Keratinocyte (primary cell): ENCODE results near the gene SERPINE2. TPM values are rescaled to one million over a fixed set of nuclear protein-coding genes. Genes with fewer than 3 reads are reported as not detected.

Source experiments
- DNase-seq: peaks from one replicate; pipeline ENCODE4 v3.0.0-alpha.2; 2011; ENCODE audit warnings: low read depth, missing footprints, low spot score
- FAIRE-seq: peaks from 2 replicates; lab custom pipeline; 2011; peaks lifted over from hg19 to GRCh38; lab: Jason Lieb, UNC
- H2AFZ ChIP-seq: 2 replicates; pipeline ENCODE4 v1.6.0; 2012; ENCODE audit warnings: low read length, control low read depth, inconsistent platforms; ENCODE audit not compliant: control insufficient read depth
- H3K27ac ChIP-seq: 2 replicates; pipeline ENCODE4 v1.5.1; 2011; ENCODE audit warnings: low read length; ENCODE audit not compliant: control insufficient read depth, insufficient read depth
- H3K27me3 ChIP-seq: 3 replicates; pipeline ENCODE4 v1.6.0; 2011; ENCODE audit warnings: low read length; ENCODE audit not compliant: control insufficient read depth, insufficient read depth; ENCODE audit errors: extremely low read depth
- H3K36me3 ChIP-seq, 2 experiments: 2 replicates in 1 of 2; 3 replicates in 1 of 2; pipeline ENCODE4 v1.5.1; 2011; ENCODE audit warnings: low read length in 2 of 2, mild to moderate bottlenecking in 1 of 2; ENCODE audit not compliant: control insufficient read depth in 2 of 2, insufficient read depth in 2 of 2; ENCODE audit errors: extremely low read depth in 1 of 2
- H3K4me1 ChIP-seq: 3 replicates; pipeline ENCODE4 v1.5.1; 2011; ENCODE audit warnings: low read length; ENCODE audit not compliant: control insufficient read depth, insufficient read depth; ENCODE audit errors: extremely low read depth
- H3K4me2 ChIP-seq: 3 replicates; pipeline ENCODE4 v1.6.0; 2011; ENCODE audit warnings: low read depth, low read length; ENCODE audit not compliant: control insufficient read depth, insufficient read depth; ENCODE audit errors: extremely low read depth
- H3K4me3 ChIP-seq, 3 experiments: fragments of 200-600 bp in 1 of 3; sonication (generic) in 1 of 3; 2 replicates in 2 of 3; 3 replicates in 1 of 3; pipeline ENCODE4 v1.5.1; 2011 to 2016; ENCODE audit warnings: low read length in 3 of 3, mild to moderate bottlenecking in 3 of 3, control low read depth in 2 of 3, inconsistent platforms in 1 of 3, low read depth in 1 of 3, mixed read lengths in 1 of 3, mixed run types in 1 of 3, moderate library complexity in 1 of 3; ENCODE audit not compliant: control insufficient read depth in 2 of 3, insufficient read depth in 2 of 3; ENCODE audit errors: extremely low read depth in 1 of 3
- H3K79me2 ChIP-seq: 2 replicates; pipeline ENCODE4 v1.6.0; 2012; ENCODE audit warnings: low read length; ENCODE audit not compliant: control insufficient read depth, insufficient read depth
- H3K9ac ChIP-seq: 3 replicates; pipeline ENCODE4 v1.6.0; 2011; ENCODE audit warnings: low read length; ENCODE audit not compliant: control insufficient read depth, insufficient read depth; ENCODE audit errors: extremely low read depth
- H3K9me1 ChIP-seq: 3 replicates; pipeline ENCODE4 v1.6.0; 2011; ENCODE audit warnings: low read length; ENCODE audit not compliant: control insufficient read depth, insufficient read depth; ENCODE audit errors: extremely low read depth
- H3K9me3 ChIP-seq: 2 replicates; pipeline ENCODE4 v1.5.1; 2012; ENCODE audit warnings: low read depth, low read length; ENCODE audit not compliant: control insufficient read depth
- H4K20me1 ChIP-seq: 3 replicates; pipeline ENCODE4 v1.6.0; 2011; ENCODE audit warnings: low read length; ENCODE audit not compliant: control insufficient read depth, insufficient read depth; ENCODE audit errors: extremely low read depth
- CTCF ChIP-seq, 3 experiments: IDR thresholded peaks in 1 of 3; conservative IDR thresholded peaks in 1 of 3; optimal IDR thresholded peaks in 1 of 3; 2 replicates in 2 of 3; 3 replicates in 1 of 3; pipeline versions ENCODE3 to v1.5.1; 2011; ENCODE audit warnings: low read length in 3 of 3, mild to moderate bottlenecking in 3 of 3, moderate library complexity in 2 of 3, control low read depth in 1 of 3, inconsistent platforms in 1 of 3; ENCODE audit not compliant: insufficient read depth in 2 of 3; ENCODE audit errors: extremely low read depth in 1 of 3
- EZH2 ChIP-seq: IDR thresholded peaks from one replicate; pipeline ENCODE4 v1.6.1; 2012; ENCODE audit warnings: inconsistent platforms, mild to moderate bottlenecking, low read length, moderate library complexity
- dilution Hi-C: fragments of 300-500 bp; cut with MboI; formaldehyde crosslinking; loops from one replicate; pipeline ENCODE4 v1.7.0; 2020; ENCODE audit warnings: low sequenced_read_pairs; ENCODE audit not compliant: extremely low pct_ligation_motif_present
- polyA plus RNA-seq, 5 experiments: library from polyadenylated mRNA; depleted of rRNA in 3 of 5; stranded (reverse) in 3 of 5; stranded (forward) in 1 of 5; unstranded in 1 of 5; fragments of >200 nt; gene quantifications; 1 replicate in 1 of 5; 2 replicates in 3 of 5; 3 replicates in 1 of 5; pipeline versions ENCODE4 v1.2.1 to v1.2.3, GENCODE V29; 2011 to 2012; ENCODE audit warnings: missing spikeins in 2 of 5, low read depth in 1 of 5, low replicate concordance in 1 of 5

Gene SERPINE2
- polyA plus RNA-seq, 1 donor (not counting 4 experiments of a cell fraction or from before 2014, with no cell fraction given): 306 TPM

- H3K9me1 ChIP-seq: no peaks in the 10 kb centered on the region
- H3K4me1 ChIP-seq: no peaks in the 10 kb centered on the region
- dilution Hi-C loops: no loop called here
- DNase-seq: no peak
- no peak overlapping the region for H2AFZ ChIP-seq
- peaks cover 2% of the 10 kb centered on the region for H3K9me3 ChIP-seq
- no peaks in the 10 kb centered on the region for H3K36me3 ChIP-seq
- no peak overlapping the region for H3K27ac ChIP-seq
- H3K79me2 ChIP-seq: no peaks in the 10 kb centered on the region
- no peaks in the 10 kb centered on the region for H3K27me3 ChIP-seq
- no peak overlapping the region for H3K9ac ChIP-seq
- no peak for TF ChIP-seq CTCF (optimal IDR thresholded peaks at IDR 0.05 in 1 of 3, IDR thresholded peaks at IDR 0.05 in 1 of 3, conservative IDR thresholded peaks at IDR 0.05 in 1 of 3; ENCODE audit: extremely low read depth in 1 of 3, insufficient read depth in 2 of 3, low read length in 3 of 3)
- no peak for TF ChIP-seq EZH2
- H3K4me3 ChIP-seq: no peak overlapping the region
- no peak overlapping the region for H3K4me2 ChIP-seq
- H4K20me1 ChIP-seq: no peaks in the 10 kb centered on the region
- FAIRE-seq: no peak
Measured at GRCh38 chr2:224055101-224055500, 16.0 kb upstream of the SERPINE2 start.

DNA sequence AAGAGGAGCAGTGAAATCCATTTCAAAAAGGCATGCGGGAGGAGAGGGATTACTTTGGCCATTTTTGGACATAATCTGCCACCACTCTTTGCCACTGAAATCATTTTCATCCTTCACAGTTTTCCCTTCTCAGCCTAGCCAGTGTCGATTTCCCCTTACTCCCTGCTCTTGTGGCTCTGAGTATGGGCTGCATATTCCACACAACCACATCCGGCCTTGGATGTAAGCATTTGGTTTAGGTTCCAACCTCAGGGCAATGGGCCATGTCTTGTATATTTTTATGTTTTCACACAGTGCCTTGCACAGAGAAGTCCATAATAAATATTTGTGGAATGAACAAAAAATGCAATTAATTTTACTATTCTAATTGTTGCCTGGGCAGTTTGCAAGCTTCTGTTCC lies 7.7 kb upstream of the SERPINE2 start:
- FAIRE-seq (no peak), DNase-seq (no peak)
- H4K20me1 ChIP-seq: no peaks in the 10 kb centered on the region
- dilution Hi-C loops: no loop called here
- H3K4me1 ChIP-seq: no peaks in the 10 kb centered on the region
- H2AFZ ChIP-seq: no peak overlapping the region
- no peak overlapping the region for H3K4me3 ChIP-seq
- no peak overlapping the region for H3K4me2 ChIP-seq
- H3K27me3 ChIP-seq: no peaks in the 10 kb centered on the region
- no peak overlapping the region for H3K9ac ChIP-seq
- H3K36me3 ChIP-seq: no peaks in the 10 kb centered on the region
- no peaks in the 10 kb centered on the region for H3K9me1 ChIP-seq
- no peaks in the 10 kb centered on the region for H3K79me2 ChIP-seq
- no peaks in the 10 kb centered on the region for H3K9me3 ChIP-seq
- TF ChIP-seq CTCF (optimal IDR thresholded peaks at IDR 0.05 in 1 of 3, IDR thresholded peaks at IDR 0.05 in 1 of 3, conservative IDR thresholded peaks at IDR 0.05 in 1 of 3; ENCODE audit: extremely low read depth in 1 of 3, insufficient read depth in 2 of 3, low read length in 3 of 3) (no peak), EZH2 (no peak)
- H3K27ac ChIP-seq: no peak overlapping the region
